Stimulated activated memory B cell treated with anti-CD40 and anti-IgM and Interleukin-4, amounts not matched to agents 10 μg/mL and 1 μg/mL and 100 μg/mL, for 72 hours (primary cell): ENCODE data around the gene TBC1D22A.

ENCODE experiments used
- ATAC-seq: fragments of 150-1000 bp; cut with Tn5 transposase; 2 replicates; pipeline ENCODE4 v1.10.0; 2021
- H3K27ac Mint-ChIP-seq: one replicate; pipeline ENCODE4 v1.8.0; 2022; ENCODE audit warnings: mild to moderate bottlenecking, mixed read lengths
- H3K27me3 Mint-ChIP-seq: one replicate; pipeline ENCODE4 v1.8.0; 2022; ENCODE audit warnings: mixed read lengths
- H3K36me3 Mint-ChIP-seq: one replicate; pipeline ENCODE4 v1.8.0; 2022; ENCODE audit warnings: mixed read lengths
- H3K4me1 Mint-ChIP-seq: one replicate; pipeline ENCODE4 v1.8.0; 2022; ENCODE audit warnings: mixed read lengths
- H3K4me3 Mint-ChIP-seq: one replicate; pipeline ENCODE4 v1.8.0; 2022; ENCODE audit warnings: mild to moderate bottlenecking, moderate library complexity, mixed read lengths
- H3K9me3 Mint-ChIP-seq: one replicate; pipeline ENCODE4 v1.8.0; 2022; ENCODE audit warnings: mixed read lengths

Gene TBC1D22A

DNA sequence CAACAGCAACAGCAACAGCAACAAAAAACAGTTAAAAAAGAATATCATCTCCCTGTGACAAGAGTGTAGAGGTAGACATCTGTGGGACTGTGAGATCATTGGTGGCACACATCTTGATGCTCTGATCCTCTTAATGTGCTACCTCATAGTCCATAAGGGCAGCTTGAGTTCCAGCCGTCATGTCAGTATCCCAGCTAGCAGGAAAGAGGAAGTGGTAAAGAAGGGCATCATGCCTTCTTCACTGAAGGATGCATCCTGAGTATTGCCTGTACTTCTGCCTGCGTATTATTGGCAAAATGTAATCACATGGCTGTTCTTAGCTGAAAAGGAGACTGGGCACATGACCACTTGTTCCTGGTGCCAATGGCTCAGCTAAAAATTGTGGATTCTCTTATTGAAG lies 314.3 kb downstream of the TBC1D22A start:
- Mint-ChIP-seq H3K27me3 (no peaks in the 10 kb centered on the region), H3K4me3 (no peak overlapping the region), H3K4me1 (peaks cover 14% of the 10 kb centered on the region), H3K36me3 (peaks cover 88% of the 10 kb centered on the region), H3K9me3 (peaks cover 6% of the 10 kb centered on the region), H3K27ac (no peak overlapping the region)
- ATAC-seq = no peak

- peaks cover 12% of the 10 kb centered on the region for H3K4me1 Mint-ChIP-seq
- H3K27ac Mint-ChIP-seq = no peak overlapping the region
- ATAC-seq = no peak
- peaks cover 3% of the 10 kb centered on the region for H3K9me3 Mint-ChIP-seq
- H3K27me3 Mint-ChIP-seq = no peaks in the 10 kb centered on the region
- peaks cover 71% of the 10 kb centered on the region for H3K36me3 Mint-ChIP-seq
- no peak overlapping the region for H3K4me3 Mint-ChIP-seq
Measured at GRCh38 chr22:47080100-47080499, 317.6 kb downstream of the TBC1D22A start.

DNA sequence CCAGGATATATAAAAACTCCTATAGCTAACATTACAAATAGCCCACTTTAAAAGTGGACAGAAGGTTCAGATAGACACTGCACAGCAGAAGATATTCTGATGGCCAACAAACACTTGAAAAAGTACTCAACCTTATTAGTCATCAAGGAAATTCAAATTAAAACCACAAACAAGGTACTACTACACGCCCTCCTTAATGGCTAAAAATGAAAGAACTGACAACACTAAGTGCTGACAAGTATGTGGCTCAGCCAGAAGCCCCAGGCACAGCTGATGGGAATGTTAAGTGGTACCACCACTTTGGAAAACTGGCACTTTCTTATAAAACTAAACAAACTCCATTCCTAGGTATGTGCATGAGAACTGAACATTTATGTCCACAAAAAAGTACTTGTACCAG lies 320.1 kb downstream of the TBC1D22A start:
- no peak overlapping the region for H3K4me3 Mint-ChIP-seq
- ATAC-seq = no peak
- H3K9me3 Mint-ChIP-seq = peaks cover 3% of the 10 kb centered on the region
- peaks cover 12% of the 10 kb centered on the region for H3K4me1 Mint-ChIP-seq
- peaks cover 47% of the 10 kb centered on the region for H3K36me3 Mint-ChIP-seq
- H3K27ac Mint-ChIP-seq = no peak overlapping the region
- no peaks in the 10 kb centered on the region for H3K27me3 Mint-ChIP-seq

DNA sequence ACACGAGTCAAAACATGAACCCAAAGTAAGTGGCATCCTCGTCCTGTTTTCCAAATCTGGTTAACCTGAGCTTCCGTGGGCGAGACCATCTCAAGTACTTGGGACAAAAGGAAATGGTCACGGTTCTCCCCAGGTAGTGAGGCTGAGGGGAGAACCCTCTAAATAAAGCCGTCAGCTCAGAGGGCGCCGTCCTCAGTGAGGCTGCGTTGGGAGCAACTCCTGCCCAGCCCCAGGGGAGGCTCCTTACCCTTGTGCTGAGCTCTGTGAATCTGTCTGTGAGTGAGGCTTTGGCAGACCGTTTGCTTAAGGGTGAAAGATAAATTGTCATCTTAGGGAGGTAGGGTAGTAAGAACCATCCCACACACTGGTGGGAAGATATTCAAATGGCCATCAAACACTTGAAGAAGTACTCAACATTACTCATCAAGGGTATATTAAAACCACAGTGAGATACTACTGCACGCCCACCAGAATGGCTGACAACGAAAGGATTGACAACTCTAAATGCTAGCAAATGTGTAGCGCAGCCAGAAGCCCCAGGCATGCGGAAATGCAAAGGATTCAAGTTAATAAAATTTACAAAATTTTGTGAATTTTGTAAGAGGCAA lies 321.0 kb downstream of the TBC1D22A start:
- no peak overlapping the region for H3K4me3 Mint-ChIP-seq
- H3K9me3 Mint-ChIP-seq = peaks cover 3% of the 10 kb centered on the region
- H3K27ac Mint-ChIP-seq = no peak overlapping the region
- peaks cover 12% of the 10 kb centered on the region for H3K4me1 Mint-ChIP-seq
- no peaks in the 10 kb centered on the region for H3K27me3 Mint-ChIP-seq
- peaks cover 42% of the 10 kb centered on the region for H3K36me3 Mint-ChIP-seq
- no peak for ATAC-seq

DNA sequence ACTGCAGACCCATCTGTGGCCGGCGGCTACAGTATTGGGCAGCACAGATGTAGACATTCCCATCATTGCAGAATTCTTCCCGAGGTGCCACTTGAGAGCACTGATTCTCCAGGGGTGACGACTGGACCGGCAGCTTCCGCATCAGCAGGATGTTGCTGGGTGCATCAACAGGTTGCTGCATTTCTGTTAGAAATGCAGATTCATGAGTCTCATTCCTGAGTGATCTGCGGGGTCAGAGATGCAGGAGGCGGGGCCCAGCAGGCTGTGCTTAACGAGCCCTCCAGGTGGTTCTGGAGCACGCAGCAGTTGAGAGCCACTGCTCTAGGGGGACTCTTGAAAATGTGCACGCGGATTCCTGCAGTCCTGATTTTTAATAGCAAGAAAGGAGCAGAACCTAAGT lies 321.8 kb downstream of the TBC1D22A start:
- Mint-ChIP-seq H3K27me3 (no peaks in the 10 kb centered on the region), H3K9me3 (peaks cover 3% of the 10 kb centered on the region), H3K36me3 (peaks cover 42% of the 10 kb centered on the region), H3K27ac (no peak overlapping the region), H3K4me3 (no peak overlapping the region), H3K4me1 (peaks cover 18% of the 10 kb centered on the region)
- ATAC-seq = no peak

GRCh38 chr22:47086596-47087248 lies 324.3 kb downstream of the TBC1D22A start:
- Mint-ChIP-seq H3K4me1 (peaks cover 31% of the 10 kb centered on the region), H3K27me3 (no peaks in the 10 kb centered on the region), H3K4me3 (no peak overlapping the region), H3K36me3 (peaks cover 45% of the 10 kb centered on the region), H3K9me3 (peaks cover 4% of the 10 kb centered on the region), H3K27ac (no peak overlapping the region)
- ATAC-seq = no peak

DNA sequence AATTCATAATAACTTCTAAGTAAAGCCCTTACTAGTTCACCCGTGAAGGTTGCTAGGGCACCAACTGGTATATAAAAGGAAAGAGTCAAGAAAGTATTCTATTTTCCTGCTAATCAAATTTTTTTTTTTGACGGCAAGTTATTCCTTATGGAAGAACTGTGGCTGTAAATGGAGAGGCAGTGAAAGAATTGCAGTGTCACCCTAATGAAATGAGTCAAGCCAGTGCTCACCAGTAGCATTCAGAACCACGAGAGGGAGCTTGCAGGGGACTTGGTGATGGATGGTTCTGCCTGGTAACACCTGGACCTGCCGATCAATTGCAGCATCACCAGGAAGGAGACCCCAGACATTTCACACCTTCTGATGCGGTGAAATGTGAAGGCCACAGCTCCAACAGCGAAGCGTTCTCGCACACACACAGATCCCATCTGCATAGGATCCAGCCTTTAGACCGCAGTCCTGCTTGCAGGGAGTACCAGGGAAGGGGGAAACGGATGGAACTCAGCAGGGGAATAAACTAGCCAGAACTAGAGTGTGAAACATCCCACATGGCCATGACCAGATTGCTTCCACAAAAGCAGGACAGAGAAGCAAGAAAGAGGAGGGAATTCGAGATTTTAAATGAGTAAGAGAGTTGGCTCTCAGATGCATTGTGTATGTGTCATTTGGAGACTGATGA lies 326.2 kb downstream of the TBC1D22A start:
- no peak overlapping the region for H3K4me3 Mint-ChIP-seq
- H3K9me3 Mint-ChIP-seq = peaks cover 9% of the 10 kb centered on the region
- no peaks in the 10 kb centered on the region for H3K27me3 Mint-ChIP-seq
- no peak for ATAC-seq
- H3K36me3 Mint-ChIP-seq = peaks cover 44% of the 10 kb centered on the region
- H3K27ac Mint-ChIP-seq = no peak overlapping the region
- peaks cover 44% of the 10 kb centered on the region for H3K4me1 Mint-ChIP-seq

DNA sequence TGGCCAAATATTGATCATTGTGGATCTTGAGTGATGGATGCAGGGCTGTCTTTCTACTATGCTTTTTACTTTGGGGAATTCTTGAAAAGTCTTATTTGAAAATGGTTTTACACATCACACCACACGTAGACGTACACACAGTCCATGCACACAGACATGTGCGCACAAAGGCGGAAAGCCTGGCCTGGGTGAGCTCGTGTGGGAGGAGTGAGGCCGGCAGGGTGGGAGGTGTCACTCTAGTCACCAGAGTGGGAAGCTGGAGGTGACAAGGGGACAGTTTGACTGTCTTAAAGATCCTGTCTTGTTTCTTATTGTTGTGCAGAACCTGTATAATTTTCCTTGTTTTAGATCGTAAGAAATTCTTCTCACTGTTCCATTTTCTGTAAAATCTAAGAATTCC lies 326.9 kb downstream of the TBC1D22A start:
- no peak overlapping the region for H3K4me3 Mint-ChIP-seq
- H3K27ac Mint-ChIP-seq = no peak overlapping the region
- H3K36me3 Mint-ChIP-seq = peaks cover 51% of the 10 kb centered on the region
- peaks cover 9% of the 10 kb centered on the region for H3K9me3 Mint-ChIP-seq
- H3K27me3 Mint-ChIP-seq = no peaks in the 10 kb centered on the region
- ATAC-seq = no peak
- peaks cover 52% of the 10 kb centered on the region for H3K4me1 Mint-ChIP-seq

DNA sequence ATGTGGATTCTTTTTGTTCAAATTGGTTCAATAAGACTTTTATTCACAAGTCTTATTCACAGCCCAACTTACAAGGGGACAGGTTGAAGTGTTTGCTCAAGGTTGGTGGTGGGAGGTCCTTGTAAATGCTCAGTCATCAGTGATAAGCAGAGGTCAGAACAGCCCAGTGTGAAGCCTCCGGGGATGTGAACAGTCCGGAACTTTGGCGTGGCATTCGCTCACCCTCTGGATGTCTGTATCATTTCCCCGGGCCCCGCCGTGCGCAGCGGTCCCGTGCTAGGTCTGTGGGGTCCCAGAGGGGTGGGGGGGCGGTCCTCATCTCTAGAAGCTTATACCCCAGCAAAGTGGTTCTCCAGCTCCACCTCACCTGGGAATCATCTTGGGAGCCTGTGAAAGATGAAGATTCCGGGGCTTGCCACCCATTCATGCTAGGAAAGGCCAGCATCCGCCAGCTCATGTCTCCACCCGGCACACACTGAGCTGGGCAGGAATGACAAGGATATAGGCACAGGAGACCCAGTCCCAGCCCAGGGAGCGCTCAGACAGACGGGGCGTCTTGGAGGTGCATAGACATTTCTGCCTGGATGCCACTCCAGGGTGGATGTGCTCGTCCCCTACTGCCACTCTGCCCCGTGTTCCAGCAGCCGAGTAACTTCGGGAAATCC lies 327.5 kb downstream of the TBC1D22A start:
- Mint-ChIP-seq H3K27ac (peak overlapping the region; percentile 45), H3K9me3 (peaks cover 12% of the 10 kb centered on the region), H3K4me1 (peaks cover 57% of the 10 kb centered on the region), H3K4me3 (no peak overlapping the region), H3K36me3 (peaks cover 57% of the 10 kb centered on the region), H3K27me3 (no peaks in the 10 kb centered on the region)
- no peak for ATAC-seq

GRCh38 chr22:47090591-47091245 lies 328.3 kb downstream of the TBC1D22A start:
- no peak for ATAC-seq
- peak overlapping the region; percentile 30 for H3K4me3 Mint-ChIP-seq
- H3K9me3 Mint-ChIP-seq = peaks cover 12% of the 10 kb centered on the region
- peak overlapping the region; percentile 45 for H3K27ac Mint-ChIP-seq
- H3K4me1 Mint-ChIP-seq = peaks cover 60% of the 10 kb centered on the region
- peaks cover 58% of the 10 kb centered on the region for H3K36me3 Mint-ChIP-seq
- no peaks in the 10 kb centered on the region for H3K27me3 Mint-ChIP-seq

DNA sequence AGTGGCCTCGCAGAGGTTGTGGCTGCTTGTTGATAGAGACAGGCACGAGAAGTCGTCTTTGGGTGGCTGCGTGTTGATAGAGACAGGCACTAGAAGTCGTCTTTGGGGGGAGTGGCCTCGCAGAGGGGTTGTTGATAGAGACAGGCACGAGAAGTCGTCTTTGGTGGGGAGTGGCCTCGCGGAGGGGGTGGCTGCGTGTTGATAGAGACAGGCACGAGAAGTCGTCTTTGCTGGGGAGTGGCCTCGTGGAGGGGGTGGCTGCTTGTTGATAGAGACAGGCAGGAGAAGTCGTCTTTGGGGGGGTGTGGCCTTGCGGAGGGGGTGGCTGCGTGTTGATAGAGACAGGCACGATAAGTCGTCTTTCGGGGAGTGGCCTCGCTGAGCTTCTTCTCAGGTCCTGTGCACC lies 328.8 kb downstream of the TBC1D22A start:
- H3K9me3 Mint-ChIP-seq = peaks cover 12% of the 10 kb centered on the region
- peaks cover 62% of the 10 kb centered on the region for H3K36me3 Mint-ChIP-seq
- peak overlapping the region; percentile 45 for H3K27ac Mint-ChIP-seq
- peaks cover 60% of the 10 kb centered on the region for H3K4me1 Mint-ChIP-seq
- H3K4me3 Mint-ChIP-seq = no peak overlapping the region
- ATAC-seq = no peak
- H3K27me3 Mint-ChIP-seq = no peaks in the 10 kb centered on the region

- H3K4me1 Mint-ChIP-seq = peaks cover 60% of the 10 kb centered on the region
- no peak overlapping the region for H3K27ac Mint-ChIP-seq
- no peak overlapping the region for H3K4me3 Mint-ChIP-seq
Measured at GRCh38 chr22:47091921-47092700, 329.7 kb downstream of the TBC1D22A start.

GRCh38 chr22:47092896-47093311 lies 330.5 kb downstream of the TBC1D22A start:
- Mint-ChIP-seq H3K27ac (no peak overlapping the region), H3K27me3 (no peaks in the 10 kb centered on the region), H3K4me1 (peaks cover 60% of the 10 kb centered on the region), H3K36me3 (peaks cover 74% of the 10 kb centered on the region), H3K4me3 (no peak overlapping the region), H3K9me3 (peaks cover 16% of the 10 kb centered on the region)
- ATAC-seq = no peak

More at GRCh38 chr22:47091921-47092700, 329.7 kb downstream of the TBC1D22A start:
- no peaks in the 10 kb centered on the region for H3K27me3 Mint-ChIP-seq
- no peak for ATAC-seq
- H3K9me3 Mint-ChIP-seq = peaks cover 16% of the 10 kb centered on the region
- peaks cover 68% of the 10 kb centered on the region for H3K36me3 Mint-ChIP-seq

DNA sequence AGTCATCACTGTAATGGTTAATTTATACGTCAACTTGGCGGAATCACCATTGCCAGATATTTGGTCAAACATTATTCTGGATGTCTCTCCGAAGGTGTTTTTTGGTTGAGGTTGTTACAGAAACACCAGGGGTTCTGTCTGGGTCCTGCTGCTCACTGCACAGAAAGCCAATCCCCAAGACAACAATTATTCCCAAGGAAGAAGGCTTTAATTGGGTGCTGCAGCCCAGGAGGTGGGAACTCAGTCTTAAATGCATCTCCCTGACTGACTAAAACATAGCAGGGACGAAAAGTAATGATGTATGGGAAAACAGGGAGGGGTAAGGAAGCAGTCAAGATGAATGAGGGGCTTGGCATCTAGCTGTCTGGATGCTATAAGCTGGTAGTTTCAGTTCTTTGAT lies 331.3 kb downstream of the TBC1D22A start:
- ATAC-seq = no peak
- Mint-ChIP-seq H3K9me3 (peaks cover 16% of the 10 kb centered on the region), H3K36me3 (peaks cover 68% of the 10 kb centered on the region), H3K27me3 (no peaks in the 10 kb centered on the region), H3K4me1 (peaks cover 52% of the 10 kb centered on the region), H3K4me3 (no peak overlapping the region), H3K27ac (no peak overlapping the region)
